Measurements from ENCODE around the gene FYN. TPM values are rescaled to one million over a fixed set of nuclear protein-coding genes. Genes with fewer than 3 reads are reported as not detected.

FYN gene
- 10 to 100 TPM; 55.5 to 72.5 TPM for total RNA-seq

- Histone ChIP-seq H3K27me3 (replicated peaks; ENCODE audit: insufficient read depth) (no peaks in the 10 kb centered on the region), H3K9me3 (no peaks in the 10 kb centered on the region), H3K36me3 (no peaks in the 10 kb centered on the region), H3K27ac (peak within 1 kb of the TSS; percentile 53 to 68), H3K4me1 (ENCODE audit: control insufficient read depth in 1 of 2, low read depth in 2 of 2) (peaks cover 4 to 20% of the 10 kb centered on the region in 2 donors), H3K4me3 (peak within 1 kb of the TSS; percentile 80)
- TF ChIP-seq, protein P1, sequence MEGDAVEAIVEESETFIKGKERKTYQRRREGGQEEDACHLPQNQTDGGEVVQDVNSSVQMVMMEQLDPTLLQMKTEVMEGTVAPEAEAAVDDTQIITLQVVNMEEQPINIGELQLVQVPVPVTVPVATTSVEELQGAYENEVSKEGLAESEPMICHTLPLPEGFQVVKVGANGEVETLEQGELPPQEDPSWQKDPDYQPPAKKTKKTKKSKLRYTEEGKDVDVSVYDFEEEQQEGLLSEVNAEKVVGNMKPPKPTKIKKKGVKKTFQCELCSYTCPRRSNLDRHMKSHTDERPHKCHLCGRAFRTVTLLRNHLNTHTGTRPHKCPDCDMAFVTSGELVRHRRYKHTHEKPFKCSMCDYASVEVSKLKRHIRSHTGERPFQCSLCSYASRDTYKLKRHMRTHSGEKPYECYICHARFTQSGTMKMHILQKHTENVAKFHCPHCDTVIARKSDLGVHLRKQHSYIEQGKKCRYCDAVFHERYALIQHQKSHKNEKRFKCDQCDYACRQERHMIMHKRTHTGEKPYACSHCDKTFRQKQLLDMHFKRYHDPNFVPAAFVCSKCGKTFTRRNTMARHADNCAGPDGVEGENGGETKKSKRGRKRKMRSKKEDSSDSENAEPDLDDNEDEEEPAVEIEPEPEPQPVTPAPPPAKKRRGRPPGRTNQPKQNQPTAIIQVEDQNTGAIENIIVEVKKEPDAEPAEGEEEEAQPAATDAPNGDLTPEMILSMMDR (IDR thresholded peaks at IDR 0.05): peak; percentile 75
- ATAC-seq (ENCODE audit: insufficient number of reproducible peaks, low FRiP score, low read depth) (peak; percentile 98), DNase-seq (ENCODE audit: low spot score) (peak; percentile 87)
Observed at GRCh38 chr6:111873178-111874024, at the start of gene FYN. Gene FYN, minus strand, starts transcription at chr6:111873452. Its CDS starts 153,401 bp downstream, at chr6:111720051.

- H3K27me3 ChIP-seq (replicated peaks; ENCODE audit: insufficient read depth): no peaks in the 10 kb centered on the region
- TF ChIP-seq, protein P1 (IDR thresholded peaks at IDR 0.05): no peak
- no peaks in the 10 kb centered on the region for H3K9me3 ChIP-seq
- DNase-seq (ENCODE audit: low spot score) (no peak), ATAC-seq (ENCODE audit: insufficient number of reproducible peaks, low FRiP score, low read depth) (no peak)
- H3K36me3 ChIP-seq: no peaks in the 10 kb centered on the region
- no peak overlapping the region for H3K27ac ChIP-seq
- no peak overlapping the region for H3K4me3 ChIP-seq
- H3K4me1 ChIP-seq (ENCODE audit: control insufficient read depth in 1 of 2, low read depth in 2 of 2): no peaks in the 10 kb centered on the region
Observed at GRCh38 chr6:111922454-111923297, 49.4 kb upstream of the FYN start.

- H3K36me3 ChIP-seq: no peaks in the 10 kb centered on the region
- no peaks in the 10 kb centered on the region for H3K27me3 ChIP-seq (replicated peaks; ENCODE audit: insufficient read depth)
- TF ChIP-seq, protein P1 (IDR thresholded peaks at IDR 0.05): no peak
- DNase-seq (ENCODE audit: low spot score) (no peak), ATAC-seq (ENCODE audit: insufficient number of reproducible peaks, low FRiP score, low read depth) (no peak)
- no peak overlapping the region for H3K27ac ChIP-seq
- H3K4me1 ChIP-seq (ENCODE audit: control insufficient read depth in 1 of 2, low read depth in 2 of 2): no peaks in the 10 kb centered on the region
- no peak overlapping the region for H3K4me3 ChIP-seq
- H3K9me3 ChIP-seq: no peaks in the 10 kb centered on the region
Observed at GRCh38 chr6:111921103-111921502, 47.9 kb upstream of the FYN start.

DNA sequence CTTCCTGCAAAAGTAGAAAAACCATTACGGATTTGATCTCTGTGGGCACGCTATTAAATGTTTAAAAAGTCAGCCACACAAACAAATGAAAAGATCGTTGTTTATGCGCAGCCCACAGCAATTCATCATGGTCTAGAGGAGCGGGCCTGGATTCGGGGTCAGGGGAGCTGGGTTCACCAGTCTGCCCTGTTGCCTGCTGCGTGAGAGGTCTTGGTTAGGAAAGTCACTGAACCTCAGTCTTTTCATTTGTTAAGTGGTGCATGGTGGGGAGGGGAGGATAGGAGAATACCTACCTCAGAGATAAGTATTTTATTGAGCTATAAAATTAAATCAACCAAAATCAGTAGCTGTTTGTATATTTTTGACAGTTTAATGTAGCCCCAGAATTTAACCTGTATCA, 47.3 kb upstream of the FYN start:
- H3K27me3 ChIP-seq (replicated peaks; ENCODE audit: insufficient read depth): no peaks in the 10 kb centered on the region
- no peak for DNase-seq (ENCODE audit: low spot score)

More for the DNA sequence above, 47.3 kb upstream of the FYN start:
- Histone ChIP-seq H3K4me3 (no peak overlapping the region), H3K36me3 (no peaks in the 10 kb centered on the region), H3K27ac (no peak overlapping the region), H3K9me3 (no peaks in the 10 kb centered on the region), H3K4me1 (ENCODE audit: control insufficient read depth in 1 of 2, low read depth in 2 of 2) (no peaks in the 10 kb centered on the region)
- no peak for ATAC-seq (ENCODE audit: insufficient number of reproducible peaks, low FRiP score, low read depth)
- TF ChIP-seq, protein P1 (IDR thresholded peaks at IDR 0.05): no peak

Data from thoracic aorta (tissue), 2 donors.